NK-92 treated with Interleukin-12 subunit alpha and Interleukin-12 subunit beta, amount 100 ng/mL, for 24 hours (cell line): ENCODE data around the gene PRM1.

Experiments used
- DNase-seq: peaks from one replicate; lab custom pipeline; 2025; lab: John Stamatoyannopoulos, UW

Gene PRM1

DNA sequence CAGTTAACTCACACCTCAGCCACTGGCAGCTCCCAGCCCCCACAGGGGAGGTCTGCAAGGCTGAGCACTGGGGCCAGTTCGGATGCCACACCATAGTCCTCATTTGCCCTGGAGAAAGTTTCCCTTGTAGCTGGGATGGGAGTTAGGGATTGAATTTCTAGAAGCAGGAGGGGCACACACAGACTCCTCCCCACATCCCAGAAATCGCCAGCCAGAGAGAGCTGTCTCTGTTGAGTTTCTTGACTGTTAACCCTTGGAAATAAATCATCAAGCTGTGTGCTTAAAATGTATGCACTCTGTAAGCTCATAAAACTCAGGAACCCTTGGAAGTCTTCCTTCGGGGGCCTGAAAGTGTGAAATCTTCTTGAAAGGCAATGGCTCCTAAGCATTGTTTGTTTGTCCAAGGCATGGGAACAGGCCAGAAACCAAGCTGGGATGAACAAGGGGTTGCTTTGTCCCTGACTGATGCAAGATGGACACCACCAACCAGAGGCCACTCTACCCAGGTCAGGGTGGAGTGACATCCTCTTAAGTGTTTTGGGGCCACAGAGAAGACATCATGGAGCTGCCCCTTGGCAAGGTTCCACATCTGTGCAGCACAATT, 7.3 kb downstream of the PRM1 start:
- DNase-seq: no peak

DNA sequence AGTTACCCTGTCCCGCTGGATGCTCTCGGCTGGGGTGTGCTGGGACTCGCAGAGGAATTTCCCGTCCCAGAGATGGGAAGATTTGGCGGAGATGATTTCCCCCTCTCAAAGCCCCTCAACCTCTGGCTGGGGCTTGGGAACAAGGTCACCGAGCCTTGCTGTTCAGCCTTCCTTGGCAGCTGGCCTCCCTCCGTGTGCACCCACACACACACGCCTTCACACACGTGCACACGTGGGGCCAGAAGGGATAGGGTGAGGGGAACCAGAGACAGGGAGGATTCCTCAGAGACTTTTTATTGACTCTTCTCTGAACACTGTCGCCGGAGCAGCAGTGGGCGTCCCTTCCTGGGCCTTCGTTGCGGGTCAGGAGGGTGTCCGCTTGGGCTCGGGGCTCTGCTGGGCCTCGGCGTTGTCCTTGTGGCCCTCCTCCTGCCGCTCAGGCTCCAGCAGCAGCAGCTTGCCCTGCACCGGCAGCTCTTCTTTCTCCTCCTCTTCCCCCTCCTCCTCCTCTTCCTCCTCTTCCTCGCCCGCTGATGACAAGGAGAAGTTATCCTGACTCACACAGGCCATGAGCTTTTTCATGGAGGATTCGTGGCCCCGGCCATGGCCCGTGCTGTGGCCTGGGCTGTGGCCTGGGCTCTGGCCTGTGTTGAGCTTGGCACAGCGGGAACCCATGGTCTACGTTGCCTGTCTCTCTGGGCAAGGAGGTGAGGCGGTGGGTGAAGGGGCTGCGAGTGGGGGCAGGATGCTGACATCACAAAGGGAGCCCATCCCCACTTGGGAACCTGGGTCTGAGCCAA, 8.0 kb downstream of the PRM1 start, which contains the start of gene PRM3:
TSS of gene PRM3 (minus strand) at position 709 of the 800 bp plus-strand sequence. CDS start at position 675, 34 bp downstream.
- DNase-seq: no peak

DNA sequence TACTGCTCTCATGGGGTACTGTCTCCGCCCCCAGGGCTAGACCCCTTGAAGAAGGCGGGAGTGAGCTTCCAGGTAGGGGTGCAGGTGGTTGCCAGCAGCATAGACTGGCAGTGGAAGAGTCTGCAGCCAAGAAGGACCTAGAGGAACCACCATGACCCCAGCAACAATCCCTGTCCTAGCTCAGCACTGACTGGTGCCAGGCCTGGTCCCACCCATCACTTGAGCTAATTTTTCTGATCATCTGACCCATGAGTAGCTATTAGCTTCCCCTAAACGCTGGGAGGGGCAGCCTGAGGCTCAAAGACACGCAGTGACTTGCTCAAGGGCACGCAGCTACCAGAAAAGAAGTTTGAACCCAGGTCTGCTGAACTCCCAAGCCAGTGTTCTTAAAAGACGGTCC, 8.6 kb downstream of the PRM1 start:
- DNase-seq: no peak

DNA sequence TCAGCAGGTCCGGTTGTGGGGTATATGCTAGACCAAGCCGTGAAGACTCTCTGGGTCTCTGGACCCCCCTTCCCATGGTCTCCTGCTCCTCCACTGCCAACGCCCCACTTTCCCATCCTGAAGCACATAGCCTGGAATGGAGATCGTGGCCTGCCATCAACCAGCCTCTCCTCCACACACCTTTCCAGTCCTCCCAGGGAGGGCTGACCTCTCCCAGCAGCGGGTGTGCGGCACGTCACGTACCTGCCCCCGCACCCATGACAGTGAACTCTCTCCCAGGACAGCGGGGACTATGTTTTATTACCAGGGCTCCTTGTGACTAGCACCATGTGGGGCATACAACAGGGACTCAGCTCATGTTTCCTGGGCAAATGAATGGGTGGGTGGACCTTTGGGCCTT, 9.5 kb downstream of the PRM1 start:
- no peak for DNase-seq

DNA sequence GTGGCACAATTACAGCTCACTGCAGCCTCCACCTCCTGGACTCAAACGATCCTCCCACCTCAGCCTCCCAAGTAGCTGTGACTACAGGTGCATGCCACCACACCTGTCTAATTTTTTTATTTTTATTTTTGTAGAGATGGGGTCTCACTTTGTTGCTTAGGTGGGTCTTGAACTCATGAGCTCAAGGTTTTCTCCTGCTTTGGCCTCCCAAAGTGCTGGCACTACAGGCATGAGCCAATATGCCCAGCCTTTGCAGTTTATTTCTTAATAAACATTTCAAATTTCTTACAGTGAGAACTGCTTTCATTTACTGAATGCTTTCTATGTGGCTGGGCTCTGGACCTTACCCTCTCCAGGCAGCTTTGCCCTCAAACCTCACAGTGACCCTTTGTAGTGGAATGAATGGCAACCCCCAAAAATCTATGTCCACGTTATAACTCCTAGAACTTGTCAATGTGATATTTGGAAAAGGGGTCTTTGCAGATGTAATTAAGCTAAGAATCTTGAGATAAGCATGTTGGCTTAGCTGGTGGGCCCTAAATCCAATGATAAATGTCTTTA, 10.4 kb downstream of the PRM1 start:
- DNase-seq: no peak

DNA sequence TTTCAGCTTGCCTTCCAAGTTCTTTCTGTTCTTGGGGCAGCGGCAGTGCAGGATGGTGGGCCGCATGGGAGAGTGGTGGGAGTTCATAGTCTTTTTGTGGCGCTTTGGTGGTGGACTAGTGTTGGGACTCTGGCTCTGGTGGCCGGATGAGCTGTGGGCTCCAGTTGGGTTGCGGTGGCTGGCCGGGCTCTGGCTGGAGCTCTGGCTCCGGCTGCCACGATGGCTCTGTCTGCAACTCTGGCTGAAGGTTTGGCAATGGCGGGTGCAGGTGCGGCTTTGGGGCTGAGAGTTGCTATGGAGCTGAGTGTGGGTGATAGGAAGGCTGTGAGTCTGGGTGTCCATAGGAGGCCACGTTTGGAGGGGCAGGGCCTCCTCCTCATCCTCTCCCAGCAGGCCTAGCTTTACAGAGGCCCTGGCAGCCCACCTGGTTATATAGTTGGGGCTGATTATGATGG, 12.2 kb downstream of the PRM1 start, which contains the start of gene TNP2:
TSS of gene TNP2 (minus strand) at position 405 of the 455 bp plus-strand sequence. CDS start at position 342, 63 bp downstream.
- DNase-seq: no peak

DNA sequence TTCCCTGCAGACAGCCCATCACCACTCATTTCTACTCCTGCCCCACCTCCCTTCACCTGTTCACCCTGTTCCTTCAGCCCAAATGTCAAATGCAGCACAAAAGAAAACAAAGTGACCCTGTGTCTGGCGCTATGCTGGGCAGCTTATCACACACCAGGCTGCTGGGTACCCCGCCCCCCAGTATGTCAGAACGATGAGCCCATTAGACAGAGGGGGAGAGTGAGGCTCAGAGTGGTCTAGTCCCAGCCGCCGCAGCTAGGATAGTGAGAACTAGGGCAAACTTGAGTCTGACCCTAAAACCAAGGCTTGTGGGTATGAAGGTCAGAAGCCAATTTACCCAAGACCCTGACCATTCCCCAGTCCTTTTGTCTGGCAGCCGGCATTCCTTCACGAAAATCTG, 16.0 kb downstream of the PRM1 start:
- DNase-seq: no peak

DNA sequence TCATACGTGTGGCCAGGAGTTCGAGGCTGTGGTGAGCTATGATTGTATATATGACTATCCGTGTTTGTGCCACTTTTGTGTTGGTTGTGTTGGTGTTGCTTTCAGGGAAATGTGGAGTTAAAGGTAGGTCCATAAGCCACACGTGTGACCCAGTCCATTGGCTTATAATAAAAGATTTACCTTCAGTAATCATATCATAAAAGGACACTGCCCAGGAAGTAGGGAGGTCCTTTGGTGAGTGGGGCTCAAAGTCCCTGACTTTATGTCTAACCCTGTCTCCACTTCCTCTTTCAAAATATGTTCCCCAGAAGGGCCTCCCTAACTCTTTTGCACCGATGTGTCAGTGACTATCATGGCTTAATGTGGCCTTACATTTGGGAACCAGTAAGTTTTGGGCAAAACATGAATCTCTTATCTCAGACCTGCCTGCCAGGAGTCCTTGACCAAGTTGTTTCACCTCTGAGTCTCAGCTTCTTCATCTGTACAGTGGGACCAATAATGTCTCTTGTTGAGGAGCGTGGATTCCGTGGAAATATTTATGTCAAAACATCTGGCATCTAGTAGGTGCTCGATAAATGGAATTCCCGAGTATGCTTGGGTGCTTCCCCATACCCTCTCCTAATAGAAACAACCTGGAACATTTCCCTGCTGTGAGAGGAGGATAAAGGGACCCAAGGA, 16.8 kb downstream of the PRM1 start:
- no peak for DNase-seq

DNA sequence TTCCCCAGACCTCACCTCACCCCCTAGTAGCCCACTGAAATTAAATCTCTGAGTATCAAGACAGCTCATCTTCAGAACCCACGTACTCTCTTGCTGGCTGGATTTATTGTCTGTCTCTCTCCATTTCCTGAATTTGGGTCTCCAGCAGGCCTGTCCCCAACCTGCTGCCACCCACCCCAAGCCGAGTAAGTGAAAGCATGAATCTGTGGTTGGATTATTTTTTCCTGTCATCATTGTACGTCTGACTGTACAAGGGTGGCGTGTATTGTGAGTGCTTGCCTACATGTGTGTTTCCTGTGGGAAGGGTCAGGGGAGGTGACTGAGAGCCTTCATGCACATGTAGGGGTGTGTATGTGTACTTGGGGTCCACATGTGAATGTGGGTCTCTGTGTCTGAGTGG, 17.4 kb downstream of the PRM1 start:
- DNase-seq: no peak

DNA sequence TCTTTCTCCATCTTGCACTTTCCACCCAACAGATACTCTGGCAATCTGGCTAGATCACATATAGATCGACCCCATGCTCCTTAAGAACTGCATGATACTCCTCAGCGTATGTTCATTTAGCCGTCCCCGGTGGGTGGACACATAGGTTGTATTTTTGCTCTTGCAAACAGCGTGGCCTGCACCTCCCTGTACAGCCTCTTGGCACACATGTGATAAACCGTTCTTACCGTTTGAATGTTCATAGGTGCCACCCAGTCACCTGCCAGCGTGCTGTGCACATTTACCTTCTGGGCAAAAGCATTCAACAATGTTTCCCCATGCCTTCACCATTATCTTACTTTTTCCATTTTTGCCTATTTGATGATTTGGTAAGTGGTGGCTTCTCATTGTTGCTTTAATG, 18.2 kb downstream of the PRM1 start:
- no peak for DNase-seq

DNA sequence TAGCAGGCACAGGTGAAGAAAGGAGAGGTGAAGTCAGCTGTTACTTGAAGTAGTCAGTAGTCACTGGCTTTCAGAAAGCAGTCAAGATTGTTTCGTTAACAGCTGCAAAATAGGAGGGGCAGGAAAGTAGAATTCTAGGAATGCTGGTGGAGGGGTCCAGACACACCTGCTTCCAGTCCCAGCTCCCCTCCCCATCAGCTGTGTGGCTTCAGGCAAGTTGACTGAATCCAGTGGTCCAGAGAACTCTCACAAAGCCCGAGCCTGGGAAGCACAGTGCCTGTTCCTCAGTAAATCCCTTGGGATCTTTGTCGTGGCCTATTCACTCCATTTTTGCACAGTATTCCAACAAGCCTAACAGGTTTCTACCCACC, 20.5 kb downstream of the PRM1 start:
- no peak for DNase-seq

DNA sequence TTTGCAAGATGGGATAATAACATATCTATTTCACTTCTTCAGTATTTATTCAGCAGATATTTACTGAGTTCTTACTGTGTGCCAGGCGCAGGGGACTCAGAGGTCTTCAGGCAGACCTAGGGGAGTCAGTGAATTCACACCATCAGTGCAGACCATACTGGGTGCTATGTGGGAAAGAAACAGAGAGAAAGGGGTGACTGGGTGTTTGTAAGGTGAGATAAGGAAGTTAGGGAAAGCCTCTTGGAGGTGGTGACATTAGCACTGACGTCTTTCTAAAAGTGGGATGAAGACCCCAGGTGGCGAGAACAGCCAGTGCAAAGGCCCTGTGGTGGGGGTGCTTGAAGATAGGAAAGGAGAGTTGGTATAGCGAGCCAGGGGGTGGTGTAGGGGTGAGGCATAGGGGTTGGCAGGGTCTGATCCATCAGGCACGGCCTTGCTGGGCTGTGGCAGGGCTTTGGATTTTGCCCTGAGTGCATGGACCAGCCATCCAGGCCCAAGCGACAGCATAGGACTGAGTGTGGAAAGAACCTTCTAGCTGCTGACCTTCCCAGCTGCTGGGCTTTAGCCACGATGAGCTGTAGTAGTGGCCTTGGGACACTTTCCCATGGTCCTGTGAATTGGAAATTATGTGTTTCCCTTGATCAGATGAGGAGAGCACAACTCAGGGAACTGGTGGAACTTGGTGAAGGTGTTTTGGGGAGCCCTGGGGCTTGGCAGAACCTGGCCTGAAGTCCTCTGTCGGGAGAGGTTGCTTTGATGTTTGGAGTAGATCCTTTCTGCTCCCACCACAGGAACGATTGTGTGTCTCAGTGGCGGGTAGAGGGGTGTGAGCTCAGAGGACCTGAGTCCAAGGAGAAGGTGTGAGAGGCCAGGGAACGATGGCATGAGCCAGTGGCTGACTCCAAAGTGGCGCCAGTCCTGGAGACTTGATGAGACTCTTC, 21.2 kb downstream of the PRM1 start:
- DNase-seq: no peak

DNA sequence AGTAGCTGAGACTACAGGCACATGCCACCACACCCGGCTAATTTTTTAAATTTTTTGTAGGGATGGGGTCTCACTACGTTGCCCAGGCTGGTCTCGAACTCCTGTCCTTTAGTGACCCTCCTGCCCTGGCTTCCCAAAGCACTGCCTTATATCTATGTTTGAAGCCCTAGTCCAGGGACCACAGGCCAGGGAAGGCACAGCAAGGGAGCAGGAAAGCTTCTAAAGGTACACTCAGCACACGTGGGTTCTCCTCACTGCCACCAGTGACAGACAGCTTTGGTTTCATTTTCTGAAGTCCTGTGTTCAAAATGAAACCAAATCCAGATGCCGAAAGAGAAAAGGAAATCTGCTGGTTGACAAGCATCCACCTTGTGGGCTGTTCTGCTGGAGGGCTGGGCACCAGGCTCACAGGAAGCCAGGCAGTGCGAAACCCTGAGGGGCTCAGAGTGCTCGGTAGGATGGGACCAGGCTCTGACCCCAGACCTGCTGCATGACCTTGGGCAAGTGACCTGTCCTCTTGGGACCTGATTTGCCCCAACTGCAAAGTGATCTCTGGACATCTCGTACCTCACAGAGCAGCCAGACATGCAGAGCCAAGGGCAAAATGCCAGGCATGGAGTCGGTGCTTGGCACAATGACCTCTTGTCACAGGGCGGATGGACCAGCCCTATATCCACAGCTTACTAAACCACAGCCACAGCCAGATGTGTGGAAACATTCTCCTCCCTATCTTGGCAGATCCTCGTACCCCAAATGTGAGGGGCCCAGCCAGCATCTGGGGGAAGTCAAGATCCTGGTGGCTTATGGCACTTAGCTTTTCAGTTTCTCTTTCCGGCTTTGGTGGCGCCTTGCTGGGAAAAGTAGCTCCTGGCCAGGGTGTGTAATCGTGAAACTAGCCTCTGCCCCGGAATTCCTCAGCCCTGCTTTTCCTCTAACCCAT, 22.3 kb downstream of the PRM1 start:
- DNase-seq: no peak

DNA sequence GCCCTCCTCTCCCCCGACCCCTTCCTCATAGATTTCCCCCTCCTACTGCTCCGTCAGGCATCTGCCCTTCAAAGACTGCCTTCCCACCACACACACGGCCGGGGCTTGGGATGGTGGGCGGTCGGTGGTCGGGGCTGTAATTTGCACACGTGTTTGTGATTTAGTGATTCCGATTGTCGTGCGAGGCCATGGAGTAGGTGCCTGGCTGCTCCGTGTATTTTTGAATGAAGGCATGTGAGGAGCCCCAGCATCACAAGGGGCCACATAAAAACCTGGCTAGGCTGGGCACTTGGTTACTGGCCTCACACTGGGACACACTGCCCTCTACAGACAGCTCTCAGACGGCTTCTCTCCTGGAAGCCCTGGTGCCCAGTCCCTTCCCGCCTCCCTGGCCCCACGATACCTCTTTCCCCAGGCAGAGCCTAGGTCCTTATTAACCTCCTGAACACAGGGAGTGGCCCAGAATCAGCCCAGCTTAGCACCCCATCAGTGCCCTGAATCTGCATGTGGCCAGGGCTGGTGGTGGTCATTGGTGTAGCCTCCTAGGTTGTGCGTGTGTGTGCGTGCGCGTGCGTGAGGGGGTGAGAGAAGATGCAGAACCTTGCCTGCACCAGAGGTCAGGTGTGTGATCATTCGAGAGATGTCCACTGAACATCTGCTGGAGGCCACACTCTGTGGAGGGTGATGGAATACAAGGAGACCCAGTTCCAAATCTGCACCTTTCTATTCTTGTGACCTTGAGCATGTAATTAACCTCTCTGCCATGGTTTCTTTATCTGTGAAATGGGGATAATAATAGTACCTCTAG, 23.8 kb downstream of the PRM1 start:
- DNase-seq: no peak

DNA sequence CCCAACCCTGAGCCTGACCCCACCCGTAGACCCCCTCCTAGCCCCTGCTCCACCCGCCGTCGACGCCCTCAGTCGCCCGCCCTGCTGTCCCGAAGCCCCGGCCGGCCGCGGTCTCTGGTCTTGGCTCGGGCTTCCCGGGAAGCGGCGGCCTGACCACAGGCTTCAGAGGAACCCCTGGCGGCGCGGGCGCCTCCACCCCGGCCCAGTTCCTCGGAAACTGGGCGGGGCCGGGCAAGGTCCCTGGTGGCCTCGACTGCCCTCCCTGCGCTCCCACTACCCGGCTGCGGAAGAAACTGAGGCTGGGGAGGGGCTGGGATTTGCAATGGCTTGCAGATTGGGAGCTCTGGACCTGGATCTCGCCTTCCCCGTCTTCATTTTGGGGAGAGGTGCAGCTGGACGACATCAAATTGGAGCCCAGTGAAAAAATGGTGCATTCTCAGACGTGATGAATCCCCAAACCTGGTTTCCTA, 24.4 kb downstream of the PRM1 start:
- no peak for DNase-seq

DNA sequence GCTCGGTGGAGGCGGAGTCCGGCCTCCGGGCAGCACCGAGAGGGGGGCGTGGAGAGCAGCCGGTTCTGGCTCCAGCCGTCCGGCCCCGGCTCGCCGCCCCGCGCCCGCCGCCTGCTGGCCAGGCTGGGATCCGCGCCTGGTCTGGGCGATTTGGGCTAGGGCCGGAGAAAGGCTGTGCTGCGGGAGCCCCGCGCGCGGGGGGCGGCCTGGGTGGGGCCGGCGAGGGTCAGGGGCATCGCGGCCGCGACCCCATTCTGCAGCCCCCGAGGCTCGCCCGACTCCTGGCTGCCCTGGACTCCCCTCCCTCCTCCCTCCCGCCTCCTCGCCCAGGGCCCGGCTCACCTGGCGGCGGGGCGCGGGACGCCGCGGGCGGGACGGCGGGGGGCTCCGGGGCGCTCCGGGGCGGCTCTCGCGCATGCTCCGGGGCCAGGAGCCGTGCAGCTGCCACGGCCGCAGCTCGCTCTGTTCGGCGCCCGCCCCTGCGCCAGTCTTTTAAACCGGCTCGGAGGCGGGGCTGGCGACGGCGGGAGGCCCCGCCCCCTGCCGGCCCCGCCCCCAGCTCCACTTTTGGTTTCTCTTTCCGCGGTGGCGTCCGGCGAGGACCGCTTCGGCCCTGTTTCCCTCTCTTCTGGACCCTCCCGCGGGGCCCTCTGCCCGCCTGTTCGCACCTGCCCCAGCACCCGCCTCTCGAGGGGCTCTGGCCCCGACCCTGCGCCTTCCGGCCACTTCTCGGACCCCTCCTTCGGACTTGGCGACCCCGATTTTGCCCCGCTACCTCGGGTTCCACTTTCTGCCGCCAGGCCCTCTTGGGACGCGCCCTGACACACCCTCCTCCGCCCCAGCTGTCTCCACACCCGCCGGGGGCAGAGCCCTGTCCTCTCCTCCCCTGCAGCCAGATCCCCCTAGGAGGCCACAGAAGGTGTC, 25.1 kb downstream of the PRM1 start, which contains the start of gene SOCS1:
TSS of gene SOCS1 (minus strand) at position 468 of the 924 bp plus-strand sequence. CDS start 726 bp downstream, outside the sequence.
- peak; percentile 73 for DNase-seq

DNA sequence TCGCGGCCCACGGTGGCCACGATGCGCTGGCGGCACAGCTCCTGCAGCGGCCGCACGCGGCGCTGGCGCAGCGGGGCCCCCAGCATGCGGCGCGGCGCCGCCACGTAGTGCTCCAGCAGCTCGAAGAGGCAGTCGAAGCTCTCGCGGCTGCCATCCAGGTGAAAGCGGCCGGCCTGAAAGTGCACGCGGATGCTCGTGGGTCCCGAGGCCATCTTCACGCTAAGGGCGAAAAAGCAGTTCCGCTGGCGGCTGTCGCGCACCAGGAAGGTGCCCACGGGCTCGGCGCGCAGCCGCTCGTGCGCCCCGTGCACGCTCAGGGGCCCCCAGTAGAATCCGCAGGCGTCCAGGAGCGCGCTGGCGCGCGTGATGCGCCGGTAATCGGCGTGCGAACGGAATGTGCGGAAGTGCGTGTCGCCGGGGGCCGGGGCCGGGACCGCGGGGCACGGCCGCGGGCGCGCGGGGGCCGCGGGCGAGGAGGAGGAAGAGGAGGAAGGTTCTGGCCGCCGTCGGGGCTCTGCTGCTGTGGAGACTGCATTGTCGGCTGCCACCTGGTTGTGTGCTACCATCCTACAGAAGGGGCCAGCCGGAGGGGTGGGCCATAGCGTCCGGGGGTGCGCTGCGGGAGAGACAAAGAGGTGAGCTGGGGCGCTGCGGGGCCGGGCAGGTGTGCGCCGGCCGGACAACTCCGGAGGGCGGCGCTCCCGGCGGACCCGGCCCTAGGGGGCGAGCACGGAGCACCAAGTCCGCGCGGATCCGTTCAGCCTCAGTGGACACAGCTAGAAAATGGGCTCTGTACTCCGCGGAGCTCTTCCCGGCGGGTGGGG, 26.0 kb downstream of the PRM1 start:
- peak; percentile 32 for DNase-seq
